Limb (tissue), 2 donors: ENCODE data around the gene CTSC.

Source experiments
- DNase-seq, 2 donors: peaks; one replicate each; pipeline ENCODE4 v3.0.0-alpha.2; 2016; ENCODE audit errors: extremely low spot score in 2 of 2

CTSC gene

DNA sequence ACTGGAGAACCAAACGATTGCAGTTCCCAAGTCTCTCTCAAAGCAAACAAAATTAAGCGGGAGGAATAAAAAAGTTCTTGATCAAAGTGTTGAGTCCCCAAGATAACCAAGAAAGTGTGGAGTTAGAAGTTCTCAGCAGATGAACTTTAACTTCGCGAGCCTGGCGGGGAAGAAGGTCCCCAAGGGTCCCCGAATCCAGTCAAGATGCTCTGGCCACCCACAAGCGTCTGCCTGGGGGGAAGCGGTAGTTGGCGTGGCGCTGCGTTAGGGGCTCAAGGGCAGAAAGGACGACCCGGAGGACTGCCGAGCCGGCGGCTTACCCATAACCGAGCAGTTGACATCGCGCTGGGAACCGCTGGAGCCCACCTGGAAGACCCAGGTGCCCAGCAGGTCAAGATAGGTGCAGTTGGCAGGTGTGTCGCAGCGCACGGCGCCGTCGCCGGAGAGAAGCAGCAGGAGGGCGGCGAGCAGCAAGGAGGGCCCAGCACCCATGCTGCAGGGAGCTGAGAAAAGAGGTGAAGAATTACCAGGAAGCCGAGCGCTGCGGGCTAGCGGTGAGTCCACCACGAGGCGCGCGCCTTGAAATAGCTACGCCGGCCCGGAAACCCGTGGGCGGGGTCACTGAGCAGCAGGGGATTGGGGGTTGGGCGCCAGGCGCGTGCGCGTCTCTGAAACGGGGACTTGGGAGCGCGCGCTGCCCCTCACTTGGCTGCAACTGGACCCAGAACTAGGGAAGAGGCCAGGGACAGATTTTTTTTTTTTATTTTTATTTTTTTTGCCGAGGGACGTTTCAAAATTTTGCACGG, at the start of gene CTSC:
TSS of gene CTSC (minus strand) at position 556 of the 806 bp plus-strand sequence. CDS start at position 492, 64 bp downstream.
- peak; percentile 86 to 91 for DNase-seq

DNA sequence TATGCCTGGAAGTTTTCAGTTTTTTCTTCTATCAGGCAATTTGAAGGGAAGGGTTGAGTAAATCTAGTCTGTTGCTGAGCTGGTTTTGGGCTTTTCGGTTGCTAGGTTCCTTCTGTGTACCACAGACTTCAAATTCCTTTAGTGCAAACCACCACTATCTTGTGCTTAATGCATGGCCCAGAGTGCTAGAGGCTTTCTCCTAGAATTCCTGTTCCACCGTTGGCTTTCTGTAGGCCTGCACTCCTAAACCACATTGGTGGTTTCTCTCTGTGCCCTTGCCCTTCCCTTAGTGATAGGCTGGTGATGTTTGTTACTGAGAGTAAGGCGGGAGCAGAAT, 47.1 kb upstream of the CTSC start:
- no peak for DNase-seq

DNA sequence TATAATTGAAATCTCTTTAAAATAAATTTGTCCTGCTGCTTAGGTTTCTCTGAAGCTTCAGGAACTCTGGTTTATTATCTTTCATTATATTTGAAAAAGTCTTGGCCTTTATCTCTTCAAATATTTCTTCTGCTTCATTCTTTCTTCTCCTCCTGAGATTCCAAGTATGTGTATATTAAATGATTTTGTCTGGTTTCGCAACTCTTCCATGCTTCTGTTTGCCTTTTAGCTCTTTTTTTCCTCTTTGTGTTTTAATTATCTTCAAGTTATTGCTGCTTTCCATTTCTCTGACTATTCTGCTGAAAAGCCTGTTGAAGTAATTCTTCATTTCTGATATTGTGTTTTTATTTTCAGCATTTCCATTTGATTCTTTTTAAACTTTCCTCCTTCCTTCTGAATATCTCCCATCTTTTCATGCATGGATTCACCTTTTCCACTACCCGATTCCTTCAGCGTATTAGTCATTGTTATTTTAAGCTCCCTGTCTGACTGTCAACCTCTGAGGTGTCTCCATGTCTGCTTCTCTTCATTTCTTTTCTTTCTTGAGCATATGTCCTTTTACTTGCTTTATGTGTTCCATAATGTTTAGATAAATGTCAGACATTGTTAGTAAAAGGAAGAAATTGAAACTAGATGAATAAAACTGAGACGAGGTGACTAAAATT, 46.6 kb upstream of the CTSC start:
- DNase-seq = no peak

DNA sequence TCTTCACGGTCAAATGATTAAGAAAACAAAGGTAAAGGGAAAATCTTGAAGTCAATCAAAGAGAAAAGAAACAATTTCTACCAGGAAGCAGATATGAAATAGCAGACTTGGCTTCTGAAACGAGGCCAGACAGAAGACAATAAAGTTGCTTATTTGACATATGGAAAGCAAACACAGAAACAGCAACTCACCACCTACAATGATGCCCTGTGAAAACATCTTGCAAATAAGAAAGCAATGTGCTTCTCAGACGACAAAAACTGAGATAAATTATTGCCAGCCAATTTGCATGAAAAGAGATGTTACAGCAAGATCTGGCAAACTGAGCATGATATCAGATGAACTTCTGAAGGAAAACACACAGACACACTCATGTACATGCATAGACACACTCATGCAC, 45.9 kb upstream of the CTSC start:
- DNase-seq = no peak

DNA sequence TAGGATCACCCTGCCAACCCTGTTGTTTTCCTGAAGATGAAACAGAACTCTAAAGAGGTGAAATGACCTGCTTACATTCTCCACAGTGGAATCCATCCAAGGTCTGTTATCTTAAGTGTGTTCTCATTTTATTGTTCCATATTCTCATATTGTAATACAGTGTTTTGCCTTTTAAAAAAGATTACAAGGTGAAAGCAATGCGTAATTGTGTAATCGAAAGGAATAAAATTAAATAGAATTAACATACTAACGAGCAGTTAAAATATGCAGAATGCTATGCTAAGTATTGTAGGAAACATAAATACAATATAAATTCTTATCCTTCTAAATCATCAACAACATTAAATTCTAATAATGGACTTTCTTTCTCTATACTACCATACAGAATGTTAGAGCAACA, 41.6 kb upstream of the CTSC start:
- DNase-seq = no peak

DNA sequence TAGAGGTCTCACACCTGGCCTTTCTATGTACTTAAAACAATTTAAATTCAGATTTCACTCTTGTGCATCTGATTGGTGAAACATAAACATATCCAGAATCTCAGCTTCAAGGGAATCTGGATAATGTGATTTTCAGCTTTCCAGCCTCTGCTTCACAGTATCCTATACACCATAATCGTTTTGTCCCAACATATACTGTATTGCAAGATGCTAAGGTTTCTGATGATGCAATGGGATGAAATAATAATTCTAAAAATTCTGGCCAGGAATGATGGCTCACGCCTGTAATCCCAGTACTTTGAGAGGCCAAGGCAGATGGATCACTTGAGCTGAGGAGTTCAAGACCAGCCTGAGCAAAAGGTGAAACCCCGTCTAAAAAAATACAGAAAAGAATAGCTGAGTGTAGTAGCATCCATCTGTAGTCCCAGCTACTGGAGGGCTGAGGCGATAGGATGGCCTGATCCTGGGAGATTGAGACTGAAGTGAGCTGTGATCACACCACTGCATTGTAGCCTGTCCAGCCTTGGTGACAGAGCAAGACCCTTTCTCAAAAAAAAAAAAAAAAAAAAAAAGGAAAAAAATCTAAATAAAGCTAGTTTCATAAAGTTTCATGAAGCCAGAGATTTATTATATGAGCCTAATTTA, 41.0 kb upstream of the CTSC start:
- DNase-seq = no peak

DNA sequence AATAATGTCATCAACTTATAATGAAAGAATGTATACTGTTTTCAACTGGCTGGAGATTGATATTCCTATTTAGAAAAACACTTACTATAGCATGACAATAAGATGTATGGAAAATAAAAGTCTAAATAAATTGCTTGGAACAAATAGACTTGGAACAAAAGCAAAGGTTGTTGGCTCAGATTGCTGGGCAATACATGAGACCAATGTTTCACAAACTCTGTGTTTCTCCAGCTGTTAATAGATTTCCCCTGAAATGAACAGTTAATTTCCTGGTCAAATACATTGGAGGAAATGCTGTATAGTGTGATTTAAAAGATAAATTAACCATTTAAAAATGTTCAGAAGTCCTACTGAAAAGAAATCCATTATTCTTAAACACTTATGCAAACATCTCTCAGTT, 40.1 kb upstream of the CTSC start:
- DNase-seq = no peak

DNA sequence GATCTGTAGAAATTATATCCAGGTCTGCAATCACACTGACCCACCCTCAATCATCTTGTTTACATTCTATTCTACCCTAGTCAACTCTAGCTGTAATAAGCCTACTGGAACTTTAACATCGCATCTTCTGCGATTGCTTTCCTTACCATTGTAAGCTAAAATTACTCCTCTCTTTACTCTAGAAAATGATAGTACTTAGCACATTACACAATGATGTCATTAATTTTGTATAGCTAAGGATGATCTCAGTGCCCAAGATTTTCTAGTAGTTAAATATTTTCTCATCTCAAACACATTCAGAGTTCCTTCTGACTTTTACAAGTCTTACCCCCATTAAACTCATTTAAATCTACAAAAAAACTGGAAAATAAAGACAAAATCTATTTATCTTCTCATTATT, 39.6 kb upstream of the CTSC start:
- DNase-seq = no peak

DNA sequence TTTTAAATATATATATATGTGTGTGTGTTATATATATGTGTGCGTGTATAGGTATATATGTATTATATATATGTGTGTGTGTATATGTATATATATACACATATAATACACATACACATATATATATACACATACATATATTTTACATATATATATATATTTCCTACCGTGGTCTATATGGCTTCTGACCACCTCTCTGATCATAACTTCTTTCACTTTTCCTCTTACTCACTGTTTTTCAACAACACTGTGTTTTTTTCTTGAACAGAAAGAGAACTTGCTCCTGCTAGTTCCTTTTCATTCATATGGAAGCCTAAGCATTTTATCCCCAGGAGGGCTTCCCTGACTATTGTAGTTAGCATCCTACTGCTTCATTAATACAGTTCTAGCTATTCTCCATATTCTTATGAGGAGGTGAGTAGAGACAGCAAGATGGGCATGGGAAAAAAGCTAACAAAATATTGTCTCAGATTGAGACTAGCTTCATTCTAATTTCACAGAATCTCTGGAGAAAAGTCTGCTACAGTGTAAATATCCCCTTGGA, 38.5 kb upstream of the CTSC start:
- DNase-seq = no peak

DNA sequence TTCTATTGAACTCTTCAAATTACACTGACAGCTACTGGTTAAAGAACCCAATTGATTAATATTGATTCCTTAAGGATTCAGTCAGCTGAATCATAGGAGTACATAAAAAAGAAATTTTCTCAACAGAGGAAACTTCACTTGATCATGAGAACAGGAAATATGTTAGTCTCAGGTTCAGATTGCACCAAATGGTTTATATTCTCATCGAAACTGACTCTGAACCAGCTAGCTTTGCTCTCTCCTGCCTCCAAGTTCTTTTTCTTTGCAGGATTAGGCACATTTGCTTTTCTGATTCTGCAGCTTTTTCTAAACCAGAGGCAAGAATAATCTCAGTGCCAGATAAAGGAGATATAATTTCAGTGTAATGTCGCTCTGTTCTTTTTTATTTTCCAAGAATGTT, 33.2 kb upstream of the CTSC start:
- no peak for DNase-seq

DNA sequence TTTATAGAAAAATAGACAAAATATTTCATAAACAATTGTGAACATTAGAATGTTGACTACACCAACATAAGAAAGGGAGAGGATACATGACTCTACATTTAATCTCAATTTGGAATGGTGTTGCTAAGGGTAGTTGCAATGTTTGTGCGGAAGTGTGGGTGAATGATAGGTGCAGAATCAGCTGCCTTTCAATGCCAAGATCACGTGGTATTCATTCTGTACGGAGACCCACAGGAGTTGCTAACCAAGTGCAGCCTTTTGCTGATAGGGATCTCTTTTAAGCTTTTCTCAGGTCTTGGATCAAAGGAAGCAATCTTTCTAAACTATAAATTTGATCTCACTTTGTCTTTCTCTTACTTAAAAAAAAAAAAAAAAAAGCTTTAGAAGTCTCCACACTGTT, 29.8 kb upstream of the CTSC start:
- no peak for DNase-seq

DNA sequence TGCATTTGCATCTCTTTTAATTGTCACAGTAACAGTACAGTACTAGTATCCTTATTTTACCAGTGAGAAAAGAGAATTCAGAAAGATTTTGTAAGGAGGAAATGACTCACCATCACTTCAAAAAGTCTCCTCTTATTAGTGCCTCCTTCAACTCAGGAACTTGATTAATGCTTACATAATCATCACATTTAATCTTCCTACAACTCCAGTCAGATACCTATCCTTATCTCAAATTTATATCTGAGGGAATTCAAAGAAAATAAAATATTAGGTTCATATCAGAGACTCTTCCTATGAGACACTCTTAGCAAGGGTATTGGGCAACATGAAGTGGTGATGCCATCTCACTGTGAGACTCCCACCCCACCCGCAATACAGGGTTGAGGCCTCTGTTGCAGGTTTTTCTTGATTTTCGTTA, 26.1 kb upstream of the CTSC start:
- no peak for DNase-seq

DNA sequence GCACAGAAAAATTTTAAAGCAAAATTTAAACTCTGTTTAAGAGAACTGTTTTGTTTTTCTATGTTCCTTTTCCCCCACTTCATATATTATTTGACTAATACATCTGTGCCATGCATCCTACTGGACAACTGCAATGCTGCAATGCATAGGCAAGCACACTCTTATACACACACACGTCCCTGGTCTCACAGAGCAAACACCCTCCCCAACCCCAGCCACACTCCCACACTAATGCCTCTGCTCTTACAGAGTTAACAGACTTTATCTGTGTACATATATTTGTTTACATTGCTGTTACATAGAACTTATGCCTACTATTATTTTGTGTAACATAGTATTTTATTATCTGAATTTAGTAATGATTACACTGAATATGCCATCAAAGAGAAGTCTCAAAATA, 25.5 kb upstream of the CTSC start:
- no peak for DNase-seq

DNA sequence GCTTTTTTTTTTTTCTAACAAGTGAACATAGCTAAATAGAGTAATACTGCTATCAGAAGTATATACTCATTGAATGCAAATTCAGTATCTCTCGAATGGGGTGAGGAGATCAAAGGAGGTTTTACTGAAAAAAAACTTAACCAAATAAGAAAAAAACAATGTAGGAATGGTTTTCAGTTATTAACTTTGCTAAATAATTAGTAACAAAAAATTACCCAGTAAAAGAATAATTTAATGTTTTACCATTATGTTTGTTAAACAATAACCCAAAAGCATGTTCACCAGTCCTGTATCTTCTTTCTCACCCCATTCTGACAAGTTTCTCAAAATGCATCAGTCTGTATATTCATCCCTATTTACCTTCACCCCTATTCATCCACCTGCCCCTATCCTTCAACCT, 22.6 kb upstream of the CTSC start:
- no peak for DNase-seq

DNA sequence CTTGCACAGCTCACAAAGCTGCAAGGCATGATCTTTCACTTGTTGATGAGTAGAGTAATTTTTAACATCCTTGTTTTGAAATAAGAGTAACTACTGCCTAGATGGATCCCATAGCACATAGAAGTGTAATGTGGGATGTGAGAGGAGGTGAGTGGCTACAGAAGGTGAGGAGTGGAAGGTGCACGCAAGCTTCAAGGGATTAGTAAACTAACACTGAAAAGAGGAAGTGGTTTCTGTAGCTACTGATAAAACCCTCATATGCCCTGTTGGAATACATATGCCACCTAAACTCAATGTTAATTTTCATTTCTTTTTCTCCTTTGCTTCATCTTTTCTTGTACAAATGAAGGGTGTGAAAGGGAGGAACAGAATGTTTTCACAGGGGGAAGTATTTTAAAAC, 22.0 kb upstream of the CTSC start:
- DNase-seq = no peak

DNA sequence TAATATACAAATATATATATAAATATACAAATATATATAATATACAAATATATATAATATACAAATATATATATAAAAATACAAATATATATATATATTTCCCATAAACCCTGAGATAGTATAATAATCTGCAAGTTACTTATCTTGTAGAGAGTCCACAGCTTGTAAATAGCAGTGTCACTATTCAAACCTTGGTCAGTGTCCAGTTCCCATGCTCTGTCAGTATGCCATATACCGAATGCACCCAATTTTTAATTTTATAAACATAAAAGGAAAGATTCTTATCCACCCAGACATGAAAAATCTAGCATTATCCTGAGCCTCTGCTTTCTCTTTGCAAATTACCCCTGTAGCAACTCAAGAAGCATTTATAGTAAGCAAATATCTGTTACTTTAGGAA, 21.6 kb upstream of the CTSC start:
- no peak for DNase-seq

DNA sequence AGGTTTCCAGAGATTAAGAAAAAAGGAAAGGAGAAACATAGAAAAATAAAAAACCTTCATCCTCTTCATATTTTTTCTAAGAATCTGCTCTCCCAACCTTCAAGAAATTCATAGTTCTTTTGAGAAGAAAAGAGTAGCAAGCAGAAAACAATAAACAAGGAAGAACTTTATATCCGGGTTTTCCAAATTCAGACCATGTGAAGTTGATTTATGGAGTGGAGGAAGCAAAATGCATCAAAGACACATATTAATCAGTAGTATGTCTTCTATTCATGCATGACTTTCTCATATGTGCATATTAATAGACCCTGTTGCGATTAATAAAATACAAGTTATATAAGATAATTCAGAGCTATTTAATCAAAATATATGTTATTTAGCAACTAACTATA, 20.5 kb upstream of the CTSC start:
- no peak for DNase-seq

DNA sequence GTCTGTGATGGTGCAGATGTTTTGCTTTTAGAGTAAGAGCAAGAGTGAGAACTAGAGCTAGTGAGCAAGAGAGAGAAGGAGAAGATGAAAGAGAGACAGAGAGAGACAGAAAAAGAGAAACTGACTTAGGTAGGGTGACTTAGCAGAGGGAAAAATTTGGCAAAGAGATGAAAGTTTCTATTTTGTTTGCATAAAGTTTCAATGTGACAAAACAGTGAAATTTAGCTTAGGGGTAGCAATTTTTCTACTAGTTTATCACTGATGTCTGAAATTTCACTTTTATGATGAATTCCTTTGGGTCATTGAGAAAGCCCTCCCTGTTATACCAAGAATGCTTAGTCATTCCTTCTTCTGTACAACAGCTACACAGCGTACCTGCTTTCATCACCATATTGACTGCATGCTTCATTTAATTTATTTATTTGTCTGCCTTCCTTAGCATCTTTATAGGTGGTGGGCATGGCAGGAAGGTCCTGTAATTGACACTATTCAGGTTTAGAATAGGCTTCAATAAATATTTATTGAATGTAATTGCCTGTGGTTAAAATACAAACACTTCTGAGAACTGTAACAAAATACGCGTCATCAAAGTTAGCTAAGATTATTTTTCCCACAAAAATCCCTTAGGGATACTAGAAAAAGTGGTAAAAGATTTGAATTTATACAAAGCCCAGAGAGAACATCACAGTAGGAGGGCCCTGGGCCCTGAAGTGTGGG, 19.9 kb upstream of the CTSC start:
- DNase-seq = no peak

DNA sequence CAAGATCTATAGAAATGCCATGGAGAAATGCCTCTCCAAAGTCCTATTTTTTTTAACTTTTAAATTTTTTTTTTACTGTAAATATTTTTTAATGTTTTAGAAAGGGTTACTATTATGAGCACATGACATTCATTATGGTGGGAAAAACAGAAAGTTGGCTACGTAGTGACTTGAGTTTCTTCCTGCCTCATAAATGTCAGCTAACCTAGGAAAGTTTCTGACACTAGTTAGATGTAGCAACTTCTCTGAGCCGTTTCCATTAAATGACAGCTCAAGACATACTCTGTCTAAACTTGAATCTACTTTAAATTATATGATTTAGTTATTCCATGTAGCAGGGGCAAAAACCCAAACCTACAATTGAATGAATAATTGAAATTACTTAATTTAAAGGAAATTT, 18.4 kb upstream of the CTSC start:
- no peak for DNase-seq

DNA sequence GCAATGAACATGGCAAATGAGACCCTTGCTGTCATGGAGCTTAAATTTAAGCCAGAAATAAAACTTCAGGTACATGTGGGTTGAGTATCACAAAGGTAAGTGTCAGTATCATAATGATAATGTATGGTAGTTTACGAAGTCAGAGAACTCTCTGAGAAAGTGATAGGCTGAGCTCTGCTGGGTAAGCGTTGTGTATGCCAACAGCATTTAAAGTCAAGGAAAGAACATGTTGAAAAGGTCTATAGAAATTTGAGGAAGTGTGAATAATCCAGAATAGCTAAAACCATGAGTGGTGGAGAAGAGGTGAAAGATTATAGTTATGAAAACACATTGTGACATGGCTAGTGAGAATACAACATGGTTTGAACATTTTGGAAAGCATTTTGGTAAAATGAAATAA, 17.4 kb upstream of the CTSC start:
- no peak for DNase-seq

DNA sequence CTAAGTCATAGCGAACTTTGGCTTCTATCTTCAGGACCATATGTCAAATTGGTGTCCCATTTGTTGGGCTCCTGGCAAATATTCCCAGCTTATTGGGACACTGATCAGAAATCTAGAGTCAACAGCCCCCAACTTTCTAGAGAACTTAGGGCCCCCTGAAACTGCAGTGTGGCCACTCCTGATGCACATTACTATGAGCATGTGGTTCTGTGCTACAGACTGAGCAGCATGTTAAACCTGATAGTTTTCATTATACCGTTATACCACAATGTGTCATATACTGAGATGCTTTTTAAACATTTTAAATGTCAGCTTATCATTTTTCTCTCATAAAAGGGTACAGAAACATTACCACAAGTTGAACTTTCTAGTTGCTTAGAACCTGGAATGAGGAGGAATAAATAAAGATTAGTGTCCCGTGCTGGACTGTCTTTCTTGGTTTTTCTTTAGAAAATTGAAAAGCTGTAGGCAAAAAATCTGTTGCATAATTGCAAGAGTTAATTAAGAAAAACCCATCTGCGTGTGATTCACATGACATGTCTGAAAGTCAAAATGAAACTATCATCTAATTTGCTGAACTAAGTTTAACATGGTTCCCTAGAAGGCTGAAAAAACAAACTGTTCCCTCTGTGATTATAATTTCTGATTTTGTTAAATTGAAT, 16.4 kb upstream of the CTSC start:
- DNase-seq = no peak
